Kidney tubule cell (primary cell): ENCODE results near the gene ERC2.
A peak's percentile ranks its signal among the peaks of the same experiment; 100 is the strongest.

Source experiments
- DNase-seq: peaks from one replicate; pipeline ENCODE4 v3.0.0-alpha.2; 2018; ENCODE audit warnings: low spot score

ERC2 gene

DNA sequence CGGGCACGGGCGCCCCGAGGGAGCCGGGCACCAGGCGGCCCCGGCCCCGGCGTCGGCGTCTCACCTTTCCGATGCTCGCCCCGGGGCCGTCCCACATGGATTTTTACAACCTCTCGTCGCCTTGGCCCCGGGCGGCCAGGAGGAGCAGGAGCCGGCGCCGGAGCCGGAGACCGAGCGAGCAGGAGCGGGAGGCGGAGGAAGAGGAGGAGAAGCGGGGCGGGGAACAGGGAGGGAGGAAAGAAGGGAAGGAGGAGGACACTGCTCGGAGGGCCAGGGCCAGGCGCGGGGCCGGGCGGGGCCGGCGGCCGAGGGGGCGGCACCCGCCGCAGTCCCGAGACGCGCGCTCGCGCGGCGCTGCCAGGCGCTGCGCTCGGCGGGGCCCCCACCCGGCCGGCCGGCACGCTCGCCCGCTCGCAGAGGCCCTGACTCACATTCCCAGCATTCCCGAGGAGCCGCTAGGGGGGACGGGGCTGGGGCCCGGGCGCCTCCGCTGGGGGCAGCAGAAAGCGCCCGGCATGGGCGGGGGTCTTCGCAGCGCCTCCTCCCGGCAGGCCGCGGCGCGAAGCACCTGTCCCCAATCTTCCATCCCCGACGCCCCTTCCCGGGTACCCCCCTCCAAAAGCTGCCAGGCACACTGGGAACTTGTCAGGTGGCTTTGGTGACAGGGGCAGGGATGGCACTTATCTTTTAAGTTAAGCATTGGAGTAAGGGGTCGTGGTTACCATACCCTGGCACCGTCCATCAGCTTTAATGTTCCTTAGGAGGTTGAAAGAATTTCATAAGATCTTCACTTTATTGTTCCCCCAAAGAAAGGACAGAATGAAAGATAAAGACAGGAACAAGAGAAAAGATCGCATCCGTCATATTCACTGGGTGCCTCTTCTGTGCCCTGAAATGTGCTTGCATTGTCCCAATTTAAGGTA lies at the start of gene ERC2:
Gene ERC2 (minus strand): TSS at position 284 of the 923 bp plus-strand sequence.
- DNase-seq, result peak; percentile 86

- no peak for DNase-seq
Observed at GRCh38 chr3:56502738-56503137, 34.5 kb upstream of the ERC2 start.

DNA sequence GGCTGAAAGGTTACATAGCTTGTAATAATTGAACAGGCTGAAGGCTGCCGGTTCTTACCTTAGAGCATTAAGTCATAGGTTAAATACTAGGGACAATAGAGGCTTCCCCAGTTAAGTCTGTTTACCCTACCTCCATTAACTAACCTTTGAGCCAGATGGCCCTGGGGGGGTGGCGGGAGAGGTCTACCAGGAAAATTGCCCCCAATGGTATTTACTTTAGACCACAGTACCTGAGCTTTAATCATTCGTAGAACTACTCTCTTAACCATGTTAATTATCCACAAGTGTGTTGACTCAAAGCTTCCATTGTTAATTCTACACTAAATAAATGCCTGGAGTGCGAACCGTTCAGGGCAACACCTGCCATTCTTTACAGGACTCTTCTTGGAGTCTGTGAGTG lies 28.1 kb upstream of the ERC2 start:
- peak; percentile 55 for DNase-seq

DNA sequence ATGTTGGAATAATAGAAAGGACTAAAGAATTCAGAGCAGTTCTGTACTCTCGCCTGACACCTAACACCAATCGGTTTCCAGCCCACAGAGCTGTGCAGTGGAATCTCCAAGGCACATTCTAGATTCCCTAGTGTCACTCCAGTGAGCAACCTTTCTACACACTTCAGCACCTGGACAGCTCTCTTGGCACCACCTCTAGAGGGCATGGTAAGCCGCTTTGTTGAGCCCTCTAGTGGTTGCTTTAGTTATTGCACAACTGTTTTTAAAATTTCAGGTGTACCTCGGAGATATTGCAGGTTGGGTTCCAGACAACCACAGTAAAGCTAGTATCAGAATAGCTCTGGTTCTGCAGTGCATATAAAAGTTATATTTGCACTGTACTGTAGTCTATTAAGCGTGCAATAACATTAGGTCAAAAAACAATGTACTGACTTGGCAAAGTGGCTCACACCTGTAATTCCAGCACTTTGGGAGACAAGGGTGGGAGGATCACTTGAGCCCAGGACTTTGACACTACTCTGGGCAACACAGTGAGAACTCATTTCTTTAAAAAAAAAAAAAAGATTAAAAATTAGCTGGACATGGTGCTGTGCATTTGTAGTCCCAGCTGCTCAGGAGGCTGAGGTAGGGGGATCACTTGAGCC lies 26.5 kb upstream of the ERC2 start:
- DNase-seq, result peak; percentile 89

GRCh38 chr3:56491566-56491965 lies 23.3 kb upstream of the ERC2 start:
- DNase-seq, result peak; percentile 76

DNA sequence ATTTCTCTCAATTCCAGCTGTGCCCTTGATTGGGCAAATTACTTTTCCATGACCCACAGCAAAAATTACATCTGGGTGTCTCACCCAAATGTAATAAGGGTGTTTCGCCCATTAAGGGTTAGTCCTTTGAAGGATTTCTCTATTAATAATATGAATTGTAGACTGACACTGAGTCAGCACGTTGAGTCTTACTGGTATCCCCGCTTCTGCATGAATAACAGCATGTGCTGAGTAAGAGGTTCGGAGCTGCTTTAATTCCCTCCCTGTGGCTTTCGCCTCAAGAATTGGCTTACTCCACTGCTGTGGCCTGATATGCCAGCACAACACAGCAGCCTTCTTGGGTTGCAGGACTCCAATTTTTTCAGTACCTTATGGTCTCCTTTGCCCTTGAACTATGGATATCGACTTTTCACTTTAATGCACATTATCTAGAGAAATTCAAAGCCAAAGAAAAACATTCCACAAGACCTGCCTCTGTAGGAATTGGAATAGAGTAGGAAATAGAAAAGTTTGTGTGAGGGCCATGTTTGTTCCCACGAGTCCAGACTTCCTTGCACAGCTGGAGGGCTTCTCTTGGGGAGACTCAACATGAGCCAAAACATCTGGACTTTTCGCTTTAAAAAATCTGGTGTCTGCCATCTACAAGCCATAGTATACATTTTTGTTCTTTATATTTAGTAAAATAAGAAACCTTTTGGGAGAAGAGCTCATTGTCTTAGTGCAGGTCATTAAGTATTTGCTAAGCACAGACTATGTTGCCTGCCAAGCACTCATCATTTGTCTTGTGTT lies 20.7 kb upstream of the ERC2 start:
- no peak for DNase-seq

DNA sequence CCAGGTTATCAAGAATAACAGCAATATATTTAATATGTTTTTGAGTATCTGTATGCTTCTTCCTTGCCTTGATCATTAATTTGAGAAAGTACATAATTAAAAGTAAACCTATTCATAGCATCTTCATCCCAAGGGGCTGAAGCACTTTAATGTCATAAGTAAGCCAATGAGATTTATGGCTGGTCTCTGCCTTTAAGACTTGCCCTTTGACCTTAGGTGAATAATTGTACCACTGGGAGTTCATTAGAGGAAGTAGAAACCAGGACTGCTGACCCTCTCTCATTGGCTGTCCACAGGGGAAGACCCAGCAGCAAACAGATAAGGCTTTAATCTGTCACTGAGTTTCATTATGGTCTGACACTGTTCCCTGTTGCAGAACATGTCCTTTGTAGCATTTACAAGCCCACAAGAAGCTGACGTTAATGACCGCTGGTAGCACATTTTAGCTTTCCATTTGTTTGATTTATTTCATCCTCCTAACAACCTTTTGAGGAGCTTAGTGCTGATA lies 16.3 kb upstream of the ERC2 start:
- DNase-seq, result no peak

DNA sequence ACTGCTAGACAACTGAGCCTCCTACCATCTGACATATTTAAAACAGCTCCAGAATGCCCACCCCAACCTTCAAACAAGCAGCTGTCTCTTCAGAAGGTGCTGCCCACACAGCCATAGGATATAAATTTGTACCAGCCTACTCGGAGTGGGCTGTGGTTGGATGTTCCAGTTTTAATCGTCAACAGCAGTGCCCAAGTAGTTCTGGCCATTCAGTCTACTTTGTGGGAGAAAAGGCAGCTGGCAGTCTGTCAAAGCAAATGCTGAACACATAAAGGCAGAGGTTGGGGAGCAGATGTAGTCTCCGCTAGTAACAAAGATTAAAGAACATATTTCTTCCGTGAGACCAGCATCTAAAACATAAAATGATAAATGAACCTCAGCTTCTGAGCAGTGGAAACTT lies 15.9 kb upstream of the ERC2 start:
- DNase-seq, result no peak

- no peak for DNase-seq
Observed at GRCh38 chr3:56477646-56478045, 9.4 kb upstream of the ERC2 start.

DNA sequence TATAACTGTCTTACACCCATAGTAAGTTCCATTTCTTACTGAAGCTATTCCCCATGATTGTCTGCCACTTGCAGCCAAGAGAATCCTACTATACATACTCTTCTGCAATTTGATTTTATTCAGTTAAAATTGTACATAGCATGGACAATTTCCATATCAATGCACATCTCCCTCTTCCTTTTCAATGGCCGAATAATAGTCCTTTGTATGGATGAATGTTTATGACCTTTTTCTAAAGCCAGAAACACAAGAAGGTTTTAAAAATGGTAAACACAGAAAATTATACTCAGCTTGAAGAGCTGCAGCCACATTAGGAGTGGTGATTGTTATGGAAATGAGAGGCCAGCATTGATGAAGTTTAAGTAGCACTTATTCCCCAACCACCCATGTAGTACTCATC lies 8.5 kb upstream of the ERC2 start:
- DNase-seq, result no peak

DNA sequence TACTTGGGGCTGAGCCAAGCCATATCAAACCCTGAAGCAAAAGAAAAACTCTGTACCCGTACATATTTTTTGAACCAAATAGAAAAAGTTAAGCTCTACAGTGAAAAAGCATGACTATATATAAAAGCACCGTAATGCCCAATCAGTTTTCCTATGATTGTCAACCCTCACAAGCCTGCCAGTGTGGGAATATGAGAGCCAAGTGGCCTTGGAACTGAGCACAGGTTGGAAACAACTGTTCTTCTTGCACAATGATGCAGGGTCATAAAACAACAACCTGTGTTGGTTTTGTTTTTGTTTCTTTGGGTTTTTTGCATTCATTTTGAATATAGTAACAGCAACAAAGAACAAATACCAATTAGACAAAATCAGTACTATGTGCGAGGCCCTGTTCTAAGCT lies 3.5 kb upstream of the ERC2 start:
- no peak for DNase-seq

DNA sequence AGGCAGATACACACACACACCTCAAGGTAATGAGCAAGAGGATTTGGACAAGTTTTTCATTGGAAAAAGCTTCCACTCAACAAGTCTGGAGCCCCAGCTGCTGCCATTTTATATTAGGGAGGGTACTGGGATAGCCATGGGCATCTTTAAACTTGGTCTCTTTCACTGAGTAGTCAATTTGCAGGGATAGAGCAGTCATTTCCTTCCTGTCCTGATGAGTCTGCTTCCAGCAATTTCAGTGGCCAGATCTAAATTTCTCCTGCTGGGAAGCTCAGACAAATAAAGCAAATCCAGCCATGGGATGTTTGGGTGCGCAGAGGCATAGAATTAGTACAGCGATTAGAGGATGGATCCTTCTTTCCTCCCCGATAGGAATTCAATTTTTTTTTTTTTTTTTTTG lies 874 bp upstream of the ERC2 start:
- peak; percentile 29 for DNase-seq

DNA sequence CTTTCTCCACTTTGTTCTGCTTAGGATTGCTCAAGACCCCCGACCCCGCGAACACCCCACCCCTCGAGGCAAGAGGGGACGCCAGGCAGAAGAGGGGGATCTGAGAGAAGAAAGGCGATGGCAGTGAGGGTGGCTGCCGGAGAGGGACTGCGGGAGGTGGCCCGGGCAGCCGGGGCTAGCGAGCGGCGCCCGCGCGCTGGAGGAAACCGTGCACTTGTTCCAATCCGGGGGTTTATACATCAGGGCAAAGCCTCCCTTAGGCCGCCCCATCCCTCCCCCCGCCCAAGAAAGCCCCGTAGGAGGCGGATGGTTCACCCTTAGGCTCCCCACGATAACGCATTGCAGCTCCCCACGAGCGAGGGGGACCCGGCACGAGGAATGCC lies 475 bp downstream of the ERC2 start:
- no peak for DNase-seq

GRCh38 chr3:56467108-56467507 lies 1.2 kb downstream of the ERC2 start:
- DNase-seq, result peak; percentile 95

DNA sequence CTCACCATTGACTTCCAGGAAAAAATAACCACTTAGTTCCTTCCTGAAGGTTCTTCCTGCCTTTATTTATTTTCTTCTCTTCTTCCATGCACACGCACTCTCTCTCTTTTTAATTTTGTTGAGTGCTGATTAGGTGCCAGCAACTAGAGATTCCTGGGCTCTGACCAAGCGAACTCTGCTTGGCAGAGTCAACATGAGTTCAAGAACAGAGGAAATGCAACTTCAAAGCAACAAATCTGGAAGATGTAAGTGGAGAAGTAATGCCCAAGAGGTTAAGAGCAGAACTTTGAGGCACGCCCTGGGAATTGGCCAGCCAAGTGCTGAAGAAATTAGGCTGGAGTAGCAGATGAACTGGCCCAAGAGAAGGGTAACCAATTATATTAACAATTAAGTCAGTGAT lies 8.5 kb downstream of the ERC2 start:
- no peak for DNase-seq

DNA sequence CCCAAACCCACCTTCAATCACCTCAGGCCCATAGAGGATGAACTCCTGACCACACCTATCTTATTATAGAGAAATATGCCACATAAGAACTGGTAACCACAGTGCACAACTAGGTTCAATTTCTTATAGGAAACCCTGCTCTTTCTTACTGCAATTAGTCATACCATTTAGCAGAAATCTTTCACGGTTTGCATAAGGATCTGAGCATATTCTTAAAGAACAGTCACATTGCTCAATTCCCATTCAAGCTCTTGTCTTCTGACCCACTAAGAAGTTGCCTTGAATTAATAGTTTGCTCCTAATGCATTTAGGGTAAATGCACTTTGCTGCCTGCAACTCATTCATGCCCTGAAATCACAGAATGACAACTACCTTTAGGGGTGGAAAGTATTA lies 9.2 kb downstream of the ERC2 start:
- DNase-seq, result no peak

GRCh38 chr3:56458496-56459103 lies 9.7 kb downstream of the ERC2 start:
- DNase-seq, result no peak

DNA sequence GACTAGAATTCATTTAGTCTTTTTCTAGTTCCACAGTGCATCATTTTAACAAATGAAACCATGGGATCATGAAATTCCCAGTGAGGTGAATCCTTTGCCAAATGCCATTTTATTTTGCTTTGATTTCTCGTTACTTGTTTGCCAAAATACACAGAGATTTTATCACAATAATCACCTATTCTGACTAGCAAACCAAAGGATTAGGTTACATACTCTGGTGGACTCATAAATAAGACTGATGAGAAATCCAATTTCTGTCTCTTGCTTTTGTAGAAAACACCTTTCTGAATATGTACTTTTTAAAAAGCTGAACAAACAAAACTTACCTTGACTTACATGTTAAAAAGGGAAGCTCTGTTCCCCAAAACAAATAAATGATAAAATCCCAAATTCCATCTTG lies 12.2 kb downstream of the ERC2 start:
- DNase-seq, result no peak

GRCh38 chr3:56453011-56453410 lies 15.3 kb downstream of the ERC2 start:
- no peak for DNase-seq

DNA sequence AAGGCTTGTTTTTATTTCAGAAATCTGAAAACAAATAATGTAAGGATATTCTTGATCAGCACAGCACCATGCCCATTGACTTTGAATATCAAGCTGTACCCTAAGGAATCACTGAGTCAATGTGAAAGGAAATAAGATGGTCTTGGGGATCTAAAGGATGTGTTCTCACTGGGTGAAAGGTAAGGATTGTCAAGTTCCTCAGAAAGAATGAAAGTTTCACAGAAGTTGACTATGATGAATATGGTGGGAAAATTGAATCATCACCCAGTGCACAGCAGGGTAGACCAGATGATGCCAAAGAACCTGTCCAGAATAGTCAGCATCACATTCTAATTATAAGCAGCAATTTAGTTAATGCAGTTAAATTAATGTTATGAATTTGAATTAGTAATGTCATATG lies 16.2 kb downstream of the ERC2 start:
- no peak for DNase-seq

- no peak for DNase-seq
Observed at GRCh38 chr3:56443372-56443771, 24.9 kb downstream of the ERC2 start.

DNA sequence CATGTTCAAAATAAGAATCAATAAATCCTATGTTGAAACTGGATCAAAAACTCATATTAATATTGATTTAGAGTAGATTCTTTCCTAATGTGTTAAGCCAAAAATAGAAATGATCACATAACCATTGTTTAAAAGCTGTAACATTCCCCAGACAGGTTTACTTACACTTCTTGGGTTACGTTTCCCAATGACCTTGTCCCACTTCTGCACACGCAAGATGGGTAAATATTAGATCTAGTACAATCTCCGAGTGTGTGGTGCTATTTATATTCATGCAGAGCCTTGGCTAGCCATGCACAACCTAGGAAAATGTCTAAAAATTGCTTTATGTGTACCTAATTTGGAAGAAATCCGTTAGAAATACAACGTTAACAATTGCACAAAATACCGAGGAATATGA lies 39.6 kb downstream of the ERC2 start:
- DNase-seq, result no peak
